Keratinocyte (primary cell): Measurements from ENCODE around the gene FBXL5. TPM values are rescaled to one million over a fixed set of nuclear protein-coding genes. Genes with fewer than 3 reads are reported as not detected.
A peak's percentile ranks its signal among the peaks of the same experiment; 100 is the strongest.
"Not testable (repeated sequence)": the region's sequence is repeated elsewhere in the genome, so short reads cannot be mapped to it uniquely, and the experiment has no call there.

Experiments used
- DNase-seq: peaks from one replicate; pipeline ENCODE4 v3.0.0-alpha.2; 2011; ENCODE audit warnings: low read depth, missing footprints, low spot score
- FAIRE-seq: peaks from 2 replicates; lab custom pipeline; 2011; peaks lifted over from hg19 to GRCh38; lab: Jason Lieb, UNC
- H2AFZ ChIP-seq: 2 replicates; pipeline ENCODE4 v1.6.0; 2012; ENCODE audit warnings: low read length, control low read depth, inconsistent platforms; ENCODE audit not compliant: control insufficient read depth
- H3K27ac ChIP-seq: 2 replicates; pipeline ENCODE4 v1.5.1; 2011; ENCODE audit warnings: low read length; ENCODE audit not compliant: control insufficient read depth, insufficient read depth
- H3K27me3 ChIP-seq: 3 replicates; pipeline ENCODE4 v1.6.0; 2011; ENCODE audit warnings: low read length; ENCODE audit not compliant: control insufficient read depth, insufficient read depth; ENCODE audit errors: extremely low read depth
- H3K36me3 ChIP-seq, 2 experiments: 2 replicates in 1 of 2; 3 replicates in 1 of 2; pipeline ENCODE4 v1.5.1; 2011; ENCODE audit warnings: low read length in 2 of 2, mild to moderate bottlenecking in 1 of 2; ENCODE audit not compliant: control insufficient read depth in 2 of 2, insufficient read depth in 2 of 2; ENCODE audit errors: extremely low read depth in 1 of 2
- H3K4me1 ChIP-seq: 3 replicates; pipeline ENCODE4 v1.5.1; 2011; ENCODE audit warnings: low read length; ENCODE audit not compliant: control insufficient read depth, insufficient read depth; ENCODE audit errors: extremely low read depth
- H3K4me2 ChIP-seq: 3 replicates; pipeline ENCODE4 v1.6.0; 2011; ENCODE audit warnings: low read depth, low read length; ENCODE audit not compliant: control insufficient read depth, insufficient read depth; ENCODE audit errors: extremely low read depth
- H3K4me3 ChIP-seq, 3 experiments: fragments of 200-600 bp in 1 of 3; sonication (generic) in 1 of 3; 2 replicates in 2 of 3; 3 replicates in 1 of 3; pipeline ENCODE4 v1.5.1; 2011 to 2016; ENCODE audit warnings: low read length in 3 of 3, mild to moderate bottlenecking in 3 of 3, control low read depth in 2 of 3, inconsistent platforms in 1 of 3, low read depth in 1 of 3, mixed read lengths in 1 of 3, mixed run types in 1 of 3, moderate library complexity in 1 of 3; ENCODE audit not compliant: control insufficient read depth in 2 of 3, insufficient read depth in 2 of 3; ENCODE audit errors: extremely low read depth in 1 of 3
- H3K79me2 ChIP-seq: 2 replicates; pipeline ENCODE4 v1.6.0; 2012; ENCODE audit warnings: low read length; ENCODE audit not compliant: control insufficient read depth, insufficient read depth
- H3K9ac ChIP-seq: 3 replicates; pipeline ENCODE4 v1.6.0; 2011; ENCODE audit warnings: low read length; ENCODE audit not compliant: control insufficient read depth, insufficient read depth; ENCODE audit errors: extremely low read depth
- H3K9me1 ChIP-seq: 3 replicates; pipeline ENCODE4 v1.6.0; 2011; ENCODE audit warnings: low read length; ENCODE audit not compliant: control insufficient read depth, insufficient read depth; ENCODE audit errors: extremely low read depth
- H3K9me3 ChIP-seq: 2 replicates; pipeline ENCODE4 v1.5.1; 2012; ENCODE audit warnings: low read depth, low read length; ENCODE audit not compliant: control insufficient read depth
- H4K20me1 ChIP-seq: 3 replicates; pipeline ENCODE4 v1.6.0; 2011; ENCODE audit warnings: low read length; ENCODE audit not compliant: control insufficient read depth, insufficient read depth; ENCODE audit errors: extremely low read depth
- CTCF ChIP-seq, 3 experiments: IDR thresholded peaks in 1 of 3; conservative IDR thresholded peaks in 1 of 3; optimal IDR thresholded peaks in 1 of 3; 2 replicates in 2 of 3; 3 replicates in 1 of 3; pipeline versions ENCODE3 to v1.5.1; 2011; ENCODE audit warnings: low read length in 3 of 3, mild to moderate bottlenecking in 3 of 3, moderate library complexity in 2 of 3, control low read depth in 1 of 3, inconsistent platforms in 1 of 3; ENCODE audit not compliant: insufficient read depth in 2 of 3; ENCODE audit errors: extremely low read depth in 1 of 3
- EZH2 ChIP-seq: IDR thresholded peaks from one replicate; pipeline ENCODE4 v1.6.1; 2012; ENCODE audit warnings: inconsistent platforms, mild to moderate bottlenecking, low read length, moderate library complexity
- dilution Hi-C: fragments of 300-500 bp; cut with MboI; formaldehyde crosslinking; loops from one replicate; pipeline ENCODE4 v1.7.0; 2020; ENCODE audit warnings: low sequenced_read_pairs; ENCODE audit not compliant: extremely low pct_ligation_motif_present
- polyA plus RNA-seq, 5 experiments: library from polyadenylated mRNA; depleted of rRNA in 3 of 5; stranded (reverse) in 3 of 5; stranded (forward) in 1 of 5; unstranded in 1 of 5; fragments of >200 nt; gene quantifications; 1 replicate in 1 of 5; 2 replicates in 3 of 5; 3 replicates in 1 of 5; pipeline versions ENCODE4 v1.2.1 to v1.2.3, GENCODE V29; 2011 to 2012; ENCODE audit warnings: missing spikeins in 2 of 5, low read depth in 1 of 5, low replicate concordance in 1 of 5

Gene FBXL5
- polyA plus RNA-seq, 1 donor (not counting 4 experiments of a cell fraction or from before 2014, with no cell fraction given): 63.1 TPM

GRCh38 chr4:15636818-15637217 is 18.3 kb downstream of the FBXL5 start:
- no peak for DNase-seq
- dilution Hi-C loops: no loop called here
- Histone ChIP-seq H3K4me2 (no peak overlapping the region), H3K4me3 (no peak overlapping the region), H3K4me1 (peaks cover 2% of the 10 kb centered on the region), H3K9ac (no peak overlapping the region), H3K27ac (no peak overlapping the region), H4K20me1 (no peaks in the 10 kb centered on the region), H3K36me3 (peaks cover 4 to 6% of the 10 kb centered on the region in 2 experiments), H3K27me3 (no peaks in the 10 kb centered on the region), H3K9me3 (no peaks in the 10 kb centered on the region), H3K9me1 (no peaks in the 10 kb centered on the region), H2AFZ (no peak overlapping the region), H3K79me2 (peaks cover 15% of the 10 kb centered on the region)
- peak; percentile 79 for FAIRE-seq
- no peak for TF ChIP-seq CTCF (optimal IDR thresholded peaks at IDR 0.05 in 1 of 3, IDR thresholded peaks at IDR 0.05 in 1 of 3, conservative IDR thresholded peaks at IDR 0.05 in 1 of 3; ENCODE audit: extremely low read depth in 1 of 3, insufficient read depth in 2 of 3, low read length in 3 of 3)
- TF ChIP-seq EZH2: no peak

- H3K9me3 ChIP-seq, H3K27me3 ChIP-seq, H3K4me1 ChIP-seq, H3K9me1 ChIP-seq, H3K4me2 ChIP-seq, H3K27ac ChIP-seq, FAIRE-seq, H2AFZ ChIP-seq, dilution Hi-C loops, H3K9ac ChIP-seq, DNase-seq, H3K4me3 ChIP-seq: not testable (repeated sequence)
- peaks cover 1 to 16% of the 10 kb centered on the region in 2 experiments for H3K36me3 ChIP-seq
- peaks cover 75% of the 10 kb centered on the region for H3K79me2 ChIP-seq
- H4K20me1 ChIP-seq: peaks cover 16% of the 10 kb centered on the region
Measured at GRCh38 chr4:15617407-15617806, 37.8 kb downstream of the FBXL5 start.

DNA sequence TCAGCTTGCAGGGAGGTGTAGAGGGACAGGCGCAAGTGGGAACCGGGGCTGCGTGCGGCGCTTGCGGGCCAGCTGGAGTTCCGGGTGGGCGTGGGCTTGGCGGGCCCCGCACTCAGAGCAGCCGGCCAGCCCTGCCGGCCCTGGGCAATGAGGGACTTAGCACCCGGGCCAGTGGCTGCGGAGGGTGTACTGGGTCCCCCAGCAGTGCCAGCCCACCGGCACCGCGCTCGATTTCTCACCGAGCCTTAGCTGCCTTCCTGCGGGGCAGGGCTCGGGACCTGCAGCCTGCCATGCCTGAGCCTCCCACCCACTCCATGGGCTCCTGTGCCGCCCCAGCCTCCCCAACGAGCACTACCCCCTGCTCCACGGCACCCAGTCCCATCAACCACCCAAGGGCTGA is 40.3 kb downstream of the FBXL5 start:
- dilution Hi-C loops, H3K4me2 ChIP-seq, H3K27ac ChIP-seq, H3K4me3 ChIP-seq, H3K27me3 ChIP-seq, H3K9ac ChIP-seq, H2AFZ ChIP-seq, H3K4me1 ChIP-seq, DNase-seq, H3K9me1 ChIP-seq, FAIRE-seq, H3K9me3 ChIP-seq: not testable (repeated sequence)
- peaks cover 12% of the 10 kb centered on the region for H4K20me1 ChIP-seq
- peaks cover 3 to 26% of the 10 kb centered on the region in 2 experiments for H3K36me3 ChIP-seq
- peaks cover 55% of the 10 kb centered on the region for H3K79me2 ChIP-seq
